ENCODE results near the gene OMP.

- TF ChIP-seq MAX (CRISPR knock-in tag; IDR thresholded peaks at IDR 0.05) (no peak), CTCF (IDR thresholded peaks at IDR 0.05) (no peak), ETV6 (CRISPR knock-in tag; IDR thresholded peaks at IDR 0.05) (no peak), CREM (CRISPR knock-in tag; IDR thresholded peaks at IDR 0.05) (no peak), ESRRA (CRISPR knock-in tag; IDR thresholded peaks at IDR 0.05; ENCODE audit: borderline replicate concordance) (no peak), PRRX2 (CRISPR knock-in tag; IDR thresholded peaks at IDR 0.05) (no peak), ATF6 (CRISPR knock-in tag; IDR thresholded peaks at IDR 0.05) (no peak), ERG (CRISPR knock-in tag; IDR thresholded peaks at IDR 0.05) (no peak), E2F5 (CRISPR knock-in tag; IDR thresholded peaks at IDR 0.05) (no peak), SP1 (CRISPR knock-in tag; conservative IDR thresholded peaks at IDR 0.05) (no peak), USF2 (CRISPR knock-in tag; IDR thresholded peaks at IDR 0.05) (no peak), FOXP1 (CRISPR knock-in tag; IDR thresholded peaks at IDR 0.05; ENCODE audit: borderline replicate concordance) (no peak)
Observed at GRCh38 chr11:77063407-77063806, 39.2 kb upstream of the OMP start.
